Stimulated activated CD8-positive, alpha-beta memory T cell treated with anti-CD3 and anti-CD28 coated beads, Interleukin-4, amount 100 ng/mL, for 4 hours (primary cell): ENCODE measurements around the gene KPTN.
A peak's percentile ranks its signal among the peaks of the same experiment; 100 is the strongest.

Source experiments
- DNase-seq, 2 donors: peaks; one replicate each; pipeline ENCODE4 v3.0.0-alpha.2; 2020; ENCODE audit warnings: low read depth in 2 of 2, low spot score in 1 of 2

KPTN gene

DNA sequence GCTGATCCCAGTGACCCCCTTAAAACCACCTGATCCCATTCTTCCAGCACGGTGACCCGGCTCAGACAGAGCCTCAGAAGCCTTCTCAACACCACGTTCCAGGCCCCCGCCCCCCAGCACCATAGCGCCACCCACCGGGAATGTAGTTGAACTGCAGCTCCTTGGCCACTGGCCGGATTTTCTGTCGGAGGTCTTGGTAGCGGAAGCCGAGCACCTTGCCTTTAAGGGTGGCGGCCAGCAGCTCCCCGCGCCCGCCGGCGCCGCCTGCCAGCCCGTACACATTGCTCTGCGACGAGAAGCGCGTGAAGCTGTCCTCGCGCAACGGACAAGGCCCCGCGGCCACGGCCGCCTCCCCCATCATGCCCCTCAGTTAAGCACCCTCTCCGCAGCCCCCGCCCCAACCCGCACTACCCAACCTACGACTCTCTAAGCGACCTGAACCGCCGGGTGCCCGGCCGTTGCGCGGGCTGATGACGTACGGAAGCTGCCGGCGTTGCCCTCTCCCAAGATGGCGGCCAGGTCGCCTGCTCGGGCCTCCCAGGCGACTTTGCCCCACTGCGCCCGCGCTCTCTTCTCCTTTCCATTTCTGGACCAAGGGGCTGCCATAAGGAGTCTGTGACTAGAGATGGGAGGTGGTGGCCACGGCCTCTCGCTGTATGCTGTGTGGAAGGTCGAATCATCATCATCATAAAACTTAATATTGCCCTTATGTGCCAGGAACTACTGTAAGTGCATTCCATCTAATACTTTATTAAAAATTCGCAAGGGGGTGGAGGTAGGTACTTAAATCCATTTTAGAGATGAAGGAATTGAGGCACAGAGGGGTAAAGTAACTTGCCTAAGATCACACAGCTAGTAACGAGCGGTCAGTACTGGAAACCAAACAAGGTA, at the start of gene KPTN:
KPTN (minus strand) TSS at position 420 of the 891 bp plus-strand sequence; CDS start at position 361, 59 bp downstream.
- DNase-seq = peak; percentile 72 to 78

DNA sequence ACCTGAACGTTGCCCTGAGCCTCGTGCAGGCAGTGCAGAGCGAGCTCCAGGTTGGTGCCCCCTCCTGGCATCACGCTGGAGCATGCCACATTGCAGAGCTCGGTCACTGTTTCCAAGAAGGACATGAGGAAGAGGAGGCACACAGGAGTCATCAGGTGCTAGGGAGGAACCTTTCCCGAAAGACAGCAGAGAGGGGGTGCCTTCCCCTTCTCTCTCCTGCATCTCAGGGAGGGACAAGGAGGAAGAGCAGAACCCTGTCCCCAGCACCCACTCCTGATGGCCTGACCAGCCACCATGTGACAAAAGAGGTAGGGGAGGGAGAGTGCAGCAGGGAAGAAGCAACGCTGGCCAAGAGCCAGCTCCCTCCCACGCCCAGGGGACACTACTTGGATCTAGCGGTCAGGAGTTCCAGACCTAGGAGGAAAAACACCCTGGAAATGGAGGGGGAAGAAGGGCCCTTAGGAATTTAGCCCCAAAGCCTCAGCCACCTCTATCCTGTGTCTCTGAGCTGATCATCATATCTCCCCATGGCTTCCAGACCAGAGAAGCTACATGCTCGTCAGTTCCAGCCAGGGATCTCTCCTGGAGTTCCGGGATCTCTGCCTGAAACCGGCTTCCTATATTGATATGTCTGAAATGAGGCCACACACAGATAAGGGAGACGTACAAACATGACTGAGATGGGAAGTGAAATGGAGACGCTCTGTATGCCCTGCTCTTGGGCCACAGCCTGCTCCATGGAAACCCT, 47.8 kb upstream of the KPTN start:
- no peak for DNase-seq

DNA sequence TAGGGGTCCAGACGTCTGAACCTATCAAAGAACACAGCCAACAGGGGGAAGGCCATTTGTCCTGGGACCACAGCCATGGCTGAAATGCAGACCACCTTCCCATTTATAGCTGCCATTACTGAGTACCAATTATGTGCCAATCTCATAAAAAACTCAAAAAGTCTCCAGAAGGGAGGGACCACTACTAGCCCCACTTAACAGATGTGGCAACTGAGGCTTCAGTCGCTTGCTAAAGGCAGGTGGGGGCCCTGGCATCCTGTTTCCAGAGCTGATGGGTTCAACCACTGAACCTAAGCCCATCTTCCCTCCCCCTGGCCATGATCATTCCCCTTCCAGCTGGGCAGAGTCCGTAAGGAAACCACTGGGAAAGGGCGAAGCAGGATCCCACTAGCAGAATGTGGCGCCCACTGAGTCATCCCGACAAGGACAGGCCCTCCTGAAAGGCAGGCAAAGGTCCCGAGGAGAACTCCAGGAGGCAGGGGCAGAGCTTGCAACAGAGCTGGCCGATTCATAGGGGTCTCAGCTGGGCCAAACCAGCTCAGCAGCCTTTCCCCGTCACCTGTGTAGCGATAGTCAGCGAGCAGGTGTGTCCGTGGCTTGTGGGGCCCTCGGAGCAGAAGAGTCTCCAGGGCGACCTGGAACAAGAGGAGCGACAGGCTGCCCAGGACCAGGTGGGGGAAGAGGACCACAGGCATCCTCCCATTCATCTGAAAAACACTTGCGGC, 45.2 kb upstream of the KPTN start:
- DNase-seq = no peak

DNA sequence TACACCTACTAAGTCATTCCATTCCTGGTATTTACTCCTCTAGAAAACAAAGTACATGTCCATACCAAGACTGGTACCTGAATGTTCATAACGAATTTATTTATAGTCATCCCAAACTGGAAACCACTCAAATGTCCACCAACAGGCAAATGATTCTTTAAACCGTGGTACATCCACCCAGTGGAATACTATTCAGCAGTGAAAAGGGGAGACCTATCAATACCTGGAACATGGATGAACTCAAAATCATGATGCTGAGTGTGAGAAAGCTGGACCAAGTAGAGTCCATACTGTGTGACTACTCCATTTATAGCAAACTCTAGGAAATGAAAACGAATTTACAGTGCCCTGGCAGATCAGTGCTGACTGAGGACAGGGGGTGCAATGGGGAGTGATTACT, 42.8 kb upstream of the KPTN start:
- no peak for DNase-seq

DNA sequence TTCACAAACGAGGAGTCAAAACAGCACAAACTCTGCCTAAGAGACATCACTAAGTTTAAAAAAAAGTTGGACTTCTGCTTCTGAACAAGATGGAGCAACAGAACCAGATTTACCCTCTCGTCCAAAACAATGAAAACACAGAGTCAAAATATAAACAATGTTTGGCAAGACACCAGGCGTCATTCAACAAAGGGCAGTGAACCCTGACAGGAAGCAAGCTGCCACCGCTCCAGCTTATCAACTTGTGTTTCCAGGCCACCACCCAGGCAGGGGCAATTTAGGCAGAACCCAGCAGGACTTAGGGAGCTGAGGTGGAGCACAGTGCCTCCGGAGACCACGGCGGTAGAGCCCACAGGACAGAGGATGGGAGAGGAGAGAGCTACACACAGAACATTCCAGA, 39.5 kb upstream of the KPTN start:
- no peak for DNase-seq

DNA sequence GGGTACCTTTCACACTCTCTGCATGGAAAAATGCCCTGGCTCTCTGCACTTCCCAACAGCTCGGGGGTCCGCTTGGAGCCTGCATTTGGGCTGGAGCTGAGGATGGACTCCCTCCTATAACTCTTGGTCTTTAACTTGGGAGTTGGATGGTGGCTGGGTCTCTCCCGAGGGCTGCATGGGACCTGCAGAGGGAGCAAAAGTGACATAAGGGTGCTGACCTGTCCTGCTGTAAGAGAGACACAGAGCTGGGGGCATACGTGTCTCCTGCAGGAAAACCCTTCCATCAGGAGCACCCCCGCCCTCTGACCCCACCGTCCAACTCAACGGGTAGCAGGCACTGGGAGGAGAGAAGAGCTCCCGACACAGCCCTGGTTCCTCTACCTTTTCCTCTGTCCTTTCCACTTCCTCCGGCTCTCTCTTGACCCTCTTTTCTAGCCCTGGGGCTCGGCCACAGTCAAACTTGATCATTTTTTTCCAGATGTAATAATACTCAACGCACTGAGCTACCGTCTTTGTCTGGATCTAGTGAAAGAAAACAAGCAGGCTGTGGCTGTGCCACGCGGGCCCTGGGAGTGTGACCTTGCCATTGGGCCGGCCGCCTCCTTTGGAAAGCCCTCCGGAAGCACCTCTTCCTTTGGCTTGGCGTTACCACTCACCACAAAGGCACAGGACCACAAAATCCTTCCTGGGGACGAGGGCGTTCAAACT, 37.6 kb upstream of the KPTN start:
- no peak for DNase-seq

DNA sequence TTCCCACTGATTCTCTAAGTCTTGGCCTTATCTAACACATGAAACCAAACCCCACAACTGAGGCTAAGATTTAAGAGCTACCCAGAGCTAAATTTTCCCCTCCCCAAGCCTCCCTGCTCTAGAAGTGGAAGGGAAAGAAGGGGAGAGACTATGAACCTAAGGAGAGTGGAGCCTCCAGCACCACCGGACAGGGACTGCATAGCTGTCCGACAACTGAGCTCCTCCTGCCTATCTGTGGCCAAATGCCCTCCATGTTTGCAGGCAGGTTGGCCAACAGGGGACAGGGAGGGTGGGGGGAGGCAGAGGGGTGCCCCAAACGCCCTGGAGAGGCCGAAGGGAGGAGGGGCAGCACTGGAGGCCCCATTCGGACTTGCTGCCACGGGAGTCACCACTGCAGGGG, 36.8 kb upstream of the KPTN start:
- DNase-seq = no peak

DNA sequence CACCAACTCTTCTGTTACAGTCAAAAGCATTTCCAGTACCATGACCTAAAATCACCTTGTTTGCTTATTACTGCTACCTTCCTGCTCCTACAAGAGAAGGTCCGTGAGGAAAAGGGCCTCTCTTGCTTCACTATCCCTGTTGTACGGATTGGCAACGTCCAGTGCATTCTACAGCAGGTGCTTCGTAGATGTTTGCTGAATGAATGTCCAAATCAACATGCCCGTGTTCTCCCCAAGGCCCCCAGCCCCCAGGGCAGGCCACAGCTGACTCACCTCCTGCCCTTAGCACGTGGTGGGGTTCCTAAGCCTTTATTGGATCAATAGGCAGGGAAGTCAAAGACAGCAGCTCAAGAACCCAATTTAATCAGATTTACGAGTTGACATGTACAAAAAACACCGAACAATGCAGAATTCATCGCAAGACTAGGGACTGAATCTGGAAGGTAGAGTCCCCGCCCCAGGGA, 36.4 kb upstream of the KPTN start:
- no peak for DNase-seq

DNA sequence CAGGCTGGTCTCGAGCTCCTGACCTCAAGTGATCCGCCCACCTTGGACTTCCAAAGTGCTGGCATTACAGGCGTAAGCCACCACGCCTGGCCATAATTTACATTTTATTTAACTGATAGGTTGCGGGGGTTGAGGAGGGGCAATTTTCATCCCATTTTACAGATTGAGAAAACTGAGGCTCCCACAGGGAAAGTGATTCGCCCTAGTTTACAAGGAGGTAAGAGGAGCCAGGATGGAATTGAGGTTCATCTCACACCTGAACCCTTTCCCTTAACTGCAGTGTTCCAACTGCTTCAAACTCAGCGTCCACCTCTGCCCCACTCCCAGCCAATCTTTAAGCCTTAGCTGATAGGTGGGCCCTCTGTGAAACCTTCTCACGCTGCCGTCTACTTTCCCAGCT, 34.8 kb upstream of the KPTN start:
- DNase-seq = no peak

DNA sequence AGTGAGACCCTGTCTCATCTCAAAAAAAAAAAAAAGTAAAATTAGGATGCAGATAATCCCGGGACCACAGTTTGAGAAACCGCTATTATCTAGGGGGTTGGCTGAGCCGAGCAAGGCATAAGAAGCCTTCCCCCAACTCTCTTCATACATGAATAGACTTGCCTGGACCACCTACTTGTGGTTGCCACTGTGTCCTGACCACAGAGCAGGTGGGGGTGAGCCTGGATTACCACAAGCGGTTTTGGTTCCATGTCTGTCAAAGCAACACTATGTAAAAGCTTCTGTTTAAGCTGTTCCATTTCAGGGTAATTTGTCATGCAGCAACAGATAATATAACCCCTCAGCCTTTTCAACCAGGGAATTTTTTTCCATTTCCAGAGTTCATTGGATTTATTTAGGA, 34.1 kb upstream of the KPTN start:
- peak; percentile 28 to 65 for DNase-seq

DNA sequence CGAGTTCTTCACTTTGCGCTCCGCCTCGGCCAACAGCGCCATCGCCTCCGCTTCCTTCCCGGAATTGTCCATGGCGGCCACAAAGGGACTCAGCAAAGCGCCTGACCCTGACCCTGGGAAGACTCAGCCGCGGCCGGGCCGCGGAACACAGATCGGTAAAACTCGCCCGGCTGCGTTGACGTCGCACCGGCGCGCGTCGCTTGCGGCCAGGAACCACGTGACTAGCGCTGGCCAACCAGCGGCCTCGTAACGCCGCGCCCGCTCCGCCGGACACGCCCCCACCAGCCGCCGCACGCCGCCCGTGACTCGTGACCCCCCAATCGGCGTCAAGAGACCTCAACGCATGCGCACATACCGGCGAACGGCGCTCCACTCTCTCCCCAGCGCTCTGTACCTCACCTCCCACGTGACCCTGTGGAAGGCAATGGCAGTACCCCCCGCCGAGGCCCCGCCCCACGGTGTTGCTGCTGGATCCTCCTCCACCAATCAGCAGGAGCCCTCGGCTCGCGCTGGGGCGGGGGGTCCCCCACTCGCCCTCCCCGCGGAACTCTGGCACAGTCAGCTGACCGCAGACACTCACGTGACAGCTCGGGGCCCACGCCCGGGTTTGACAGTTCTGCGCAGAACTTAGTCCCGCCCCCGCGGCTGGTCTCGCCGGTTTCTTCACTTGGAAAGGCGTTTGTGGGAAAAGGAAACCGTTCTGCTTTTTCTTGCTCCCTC, 31.0 kb upstream of the KPTN start, which contains the start of gene NAPA:
NAPA (minus strand) TSS at position 195 of the 720 bp plus-strand sequence; CDS start at position 72, 123 bp downstream.
- DNase-seq = peak; percentile 100

DNA sequence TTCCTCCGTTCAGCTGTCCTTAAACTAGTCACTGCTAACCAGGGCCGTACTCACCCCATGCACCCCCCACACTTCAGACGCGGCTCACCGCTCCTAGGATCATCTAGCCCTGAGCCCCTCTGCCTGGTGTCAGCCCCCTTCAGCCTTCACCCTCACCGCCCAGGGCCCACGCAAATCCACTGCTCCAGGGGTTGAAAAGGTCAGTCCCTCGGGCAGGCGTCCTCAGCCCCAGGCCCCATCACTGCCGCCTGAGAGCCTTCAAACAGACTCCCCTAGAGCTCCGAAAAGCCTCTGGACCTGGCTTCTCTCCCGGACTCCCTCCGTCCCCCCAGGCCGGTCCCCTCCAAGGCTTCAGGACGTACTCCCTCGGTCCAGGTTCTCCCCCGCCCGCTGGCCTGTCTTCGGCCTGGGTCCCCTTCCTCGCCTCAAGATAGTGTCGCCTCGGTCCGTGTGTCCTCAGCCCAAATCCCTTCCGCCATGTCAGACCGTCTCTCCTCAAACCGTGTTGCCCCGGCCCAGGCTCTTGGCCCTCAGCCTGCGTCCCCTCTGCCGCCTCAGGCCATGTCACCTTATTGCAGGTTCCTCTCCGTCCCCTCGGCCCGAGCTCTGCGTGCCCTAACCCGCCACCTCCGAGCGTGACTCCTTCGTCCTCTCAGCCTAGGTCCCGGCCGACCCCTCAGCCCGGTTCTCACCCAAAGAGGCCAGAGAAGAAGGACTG, 30.3 kb upstream of the KPTN start:
- no peak for DNase-seq

DNA sequence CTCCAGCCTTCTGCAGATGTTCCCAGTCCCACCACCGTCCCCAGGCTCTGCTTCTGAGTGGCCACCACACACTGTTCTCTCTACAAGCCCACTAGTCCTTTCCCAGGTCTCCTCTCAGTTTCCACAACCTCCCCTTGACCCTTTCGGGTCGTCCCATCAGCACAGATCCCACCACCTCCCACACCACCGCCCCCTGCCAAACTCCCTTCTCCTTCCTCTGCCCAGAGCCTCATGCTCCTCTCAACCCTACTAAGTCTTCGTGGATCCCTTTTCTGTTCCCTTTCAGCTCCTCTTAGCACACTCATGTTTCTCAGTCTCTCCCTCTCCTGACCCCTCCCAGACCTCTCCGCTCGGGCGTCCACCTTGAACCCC, 28.9 kb upstream of the KPTN start:
- DNase-seq = no peak

DNA sequence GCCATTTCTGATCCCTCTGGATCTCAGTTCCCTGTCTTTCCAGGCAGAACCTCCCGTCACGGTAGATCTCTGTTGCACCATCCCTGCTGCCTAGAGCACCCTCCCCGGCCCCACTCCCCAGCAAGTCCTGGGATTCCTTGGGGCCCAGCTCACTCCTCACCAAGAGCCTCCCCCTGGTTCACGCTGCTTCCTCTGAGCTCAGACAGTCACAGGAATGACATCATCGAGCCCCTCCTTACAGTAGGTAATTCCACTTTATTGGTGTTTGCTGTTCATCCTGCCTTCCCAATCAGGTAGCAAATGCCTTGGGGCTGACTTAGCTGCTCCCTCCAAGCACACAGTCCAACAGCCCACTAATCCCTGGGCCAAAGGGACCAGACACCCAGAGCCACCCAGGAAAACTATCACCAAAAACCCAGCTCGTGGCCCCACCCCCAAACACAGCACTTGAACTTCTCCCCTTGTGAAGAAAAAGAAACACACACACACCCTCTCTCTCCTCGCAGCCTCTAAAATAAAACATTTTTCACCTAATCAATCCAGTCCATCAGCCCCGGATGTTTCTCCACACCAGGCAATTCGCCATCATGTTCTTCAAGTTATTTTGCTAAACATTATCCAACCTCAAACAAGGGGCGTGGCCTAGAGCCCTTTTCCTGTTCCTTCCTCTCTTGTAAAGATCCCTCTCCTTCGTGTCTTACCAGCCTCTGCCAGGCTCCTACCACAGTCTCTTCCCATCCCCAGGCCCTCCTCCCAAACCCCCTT, 28.3 kb upstream of the KPTN start:
- no peak for DNase-seq

DNA sequence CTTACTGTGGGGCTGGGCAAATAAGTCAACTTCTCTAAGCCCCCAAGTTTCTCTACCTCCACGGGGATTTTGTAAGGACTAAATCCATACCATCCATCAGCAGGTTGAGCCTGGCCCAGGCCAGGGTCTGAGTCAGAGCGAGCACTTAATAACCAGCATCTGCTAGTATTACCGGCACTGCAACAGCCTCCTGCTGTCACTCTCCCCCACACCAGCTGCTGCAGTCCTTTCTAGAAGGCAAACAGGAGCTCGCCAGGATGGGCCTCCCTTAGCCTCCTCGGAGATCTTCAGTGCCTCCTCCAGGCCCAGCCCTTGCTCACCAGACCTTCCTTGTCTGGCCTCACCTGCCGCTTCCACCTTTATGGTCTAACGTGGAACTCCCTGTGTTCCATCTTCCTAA, 27.7 kb upstream of the KPTN start:
- no peak for DNase-seq

DNA sequence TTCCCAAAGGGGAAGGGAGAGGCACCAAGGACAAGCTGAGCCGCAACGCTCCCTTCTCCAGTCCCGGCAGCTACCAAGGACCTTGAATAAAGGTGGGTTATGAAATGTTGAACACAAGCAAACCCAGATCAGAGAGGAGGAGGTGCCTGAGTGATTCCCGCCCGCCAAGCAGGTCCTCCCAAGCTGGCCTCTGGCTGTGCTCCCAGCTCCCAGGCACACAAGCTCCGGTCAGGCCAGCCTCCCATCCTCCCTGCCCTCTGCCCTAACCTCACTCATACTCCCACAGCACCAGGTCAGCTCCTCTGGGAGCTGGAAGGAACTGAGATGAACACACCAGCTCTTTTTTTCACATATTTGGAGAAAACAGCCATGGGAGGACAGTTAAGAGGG, 27.1 kb upstream of the KPTN start:
- DNase-seq = no peak

DNA sequence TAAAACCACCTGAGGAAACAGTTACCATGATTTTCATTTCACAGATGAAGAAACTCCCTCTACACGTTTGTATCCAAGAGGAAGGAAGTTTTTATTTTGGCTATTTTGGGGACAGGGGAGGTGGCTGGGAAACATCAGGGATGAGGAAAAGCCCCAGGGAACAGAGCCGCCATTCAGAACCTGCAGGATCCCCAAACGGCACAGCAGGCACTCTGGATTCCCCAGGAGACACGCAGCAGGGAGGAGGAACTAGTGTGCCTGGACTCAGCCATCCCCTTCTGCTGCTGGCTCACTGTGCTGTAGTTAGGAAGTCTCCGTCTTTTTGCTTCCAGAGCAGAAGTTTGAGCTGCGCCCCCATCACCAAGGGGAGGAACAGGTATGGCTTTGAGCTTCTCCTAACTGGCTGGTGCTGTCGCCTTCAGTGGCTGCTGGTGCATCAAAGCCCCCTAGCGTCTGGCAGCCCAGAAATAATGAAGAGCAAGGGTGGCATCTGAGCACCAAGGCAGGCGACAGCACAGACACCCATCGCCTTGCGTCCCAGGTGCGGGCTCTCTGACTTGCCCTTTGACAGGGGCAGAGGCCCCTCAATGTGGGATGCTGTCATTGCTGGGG, 26.6 kb upstream of the KPTN start:
- DNase-seq = no peak

DNA sequence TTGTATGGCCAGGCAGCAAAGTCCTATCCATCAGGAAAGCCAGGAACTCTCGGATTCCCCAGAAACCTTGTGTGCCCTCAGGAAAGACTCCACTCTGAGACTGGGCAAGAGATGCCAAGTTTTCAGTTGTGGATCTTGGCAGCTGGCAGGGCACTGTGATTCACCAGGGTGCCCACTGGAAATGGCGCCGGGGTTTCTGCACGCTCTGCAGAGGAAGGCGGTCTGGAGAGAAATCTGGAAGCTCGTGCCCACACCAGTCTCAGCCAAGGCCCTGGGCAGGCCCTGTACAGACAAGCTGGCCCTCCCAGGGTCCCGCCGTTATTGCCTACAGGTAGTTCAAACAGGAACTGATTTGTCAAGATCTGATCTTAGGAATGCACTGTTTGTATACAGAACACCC, 26.0 kb upstream of the KPTN start:
- no peak for DNase-seq
